Caco-2 (cell line): Measurements from ENCODE around the gene TRIM26. TPM values are rescaled to one million over a fixed set of nuclear protein-coding genes. Genes with fewer than 3 reads are reported as not detected.

ENCODE experiments used
- BruUV-seq: library from RNA; stranded (reverse); fragments of 400-500 nt; replicated peaks from 2 replicates; lab custom pipeline; 2021; lab: Mats Ljungman, UMichigan
- CTCF ChIA-PET: fragments of 300-600 bp; sonication (Branson Sonifier 250); formaldehyde crosslinking; loops from one replicate; lab custom pipeline; 2022; ENCODE audit warnings: antibody characterized with exemption; lab: Charles Lee
- POLR2A ChIA-PET: fragments of 300-600 bp; sonication (Branson Sonifier 250); formaldehyde crosslinking; loops from one replicate; lab custom pipeline; 2022; ENCODE audit warnings: antibody characterized with exemption; lab: Charles Lee
- DNase-seq, 2 experiments: peaks; one replicate each; pipeline versions ENCODE4 v3.0.0 to v3.0.0-alpha.2; 2020 to 2022
- H3K27me3 ChIP-seq: replicated peaks from 2 replicates; pipeline ENCODE4 v1.6.0; 2011; ENCODE audit warnings: low read length; ENCODE audit not compliant: control insufficient read depth, insufficient read depth
- H3K36me3 ChIP-seq: 2 replicates; pipeline ENCODE4 v1.5.1; 2011; ENCODE audit warnings: low read length; ENCODE audit not compliant: control insufficient read depth, insufficient read depth
- H3K4me1 ChIP-seq: fragments of 250-450 bp; sonication (Bioruptor Pico); 2 replicates; pipeline ENCODE4 v1.5.1; 2020; ENCODE audit warnings: mild to moderate bottlenecking
- H3K4me3 ChIP-seq: 2 replicates; pipeline ENCODE4 v1.5.1; 2011; ENCODE audit warnings: low read depth, mild to moderate bottlenecking, control low read depth, low read length
- H3K9me3 ChIP-seq: fragments of 250-450 bp; sonication (Bioruptor Pico); 2 replicates; pipeline ENCODE4 v1.5.1; 2020; ENCODE audit warnings: mild to moderate bottlenecking, moderate library complexity
- H3K27ac Mint-ChIP-seq: one replicate; pipeline ENCODE4 v1.8.0; 2022; ENCODE audit warnings: mixed read lengths; ENCODE audit not compliant: unreplicated experiment
- H3K27me3 Mint-ChIP-seq: one replicate; pipeline ENCODE4 v1.8.0; 2022; ENCODE audit warnings: mixed read lengths; ENCODE audit not compliant: insufficient read depth, unreplicated experiment
- H3K36me3 Mint-ChIP-seq: one replicate; pipeline ENCODE4 v1.8.0; 2022; ENCODE audit warnings: mild to moderate bottlenecking, mixed read lengths; ENCODE audit not compliant: insufficient read depth, unreplicated experiment
- H3K4me1 Mint-ChIP-seq: one replicate; pipeline ENCODE4 v1.8.0; 2022; ENCODE audit warnings: low read depth, mixed read lengths; ENCODE audit not compliant: unreplicated experiment
- H3K4me3 Mint-ChIP-seq: one replicate; pipeline ENCODE4 v1.8.0; 2022; ENCODE audit warnings: mild to moderate bottlenecking, moderate library complexity, mixed read lengths; ENCODE audit not compliant: unreplicated experiment
- H3K9me3 Mint-ChIP-seq: one replicate; pipeline ENCODE4 v1.8.0; 2022; ENCODE audit warnings: mixed read lengths; ENCODE audit not compliant: unreplicated experiment
- intact Hi-C: fragments of 100-400 bp; cut with micrococcal nuclease; formaldehyde crosslinking; loops from one replicate; pipeline ENCODE4 v1.10.0; 2022; ENCODE audit not compliant: unreplicated experiment
- total RNA-seq: library from RNA; stranded (reverse); gene quantifications from 2 replicates; pipeline ENCODE4 v1.2.3, GENCODE V29; 2022
- TF ChIP-seq, protein P1 (sequence below), 2 experiments: fragments of 200-600 bp in 1 of 2; IDR thresholded peaks; 1 replicate in 1 of 2; 2 replicates in 1 of 2; pipeline versions ENCODE4 v1.5.1 to v1.8.0; 2011 to 2022; ENCODE audit warnings: antibody characterized with exemption in 1 of 2, control low read depth in 1 of 2, inconsistent platforms in 1 of 2, low read depth in 1 of 2, low read length in 1 of 2, mild to moderate bottlenecking in 1 of 2, moderate library complexity in 1 of 2; ENCODE audit not compliant: insufficient read depth in 1 of 2, severe bottlenecking in 1 of 2, unreplicated experiment in 1 of 2

The TRIM26 gene
- total RNA-seq, 1 experiment from 2014 or later: 49.0 TPM

DNA sequence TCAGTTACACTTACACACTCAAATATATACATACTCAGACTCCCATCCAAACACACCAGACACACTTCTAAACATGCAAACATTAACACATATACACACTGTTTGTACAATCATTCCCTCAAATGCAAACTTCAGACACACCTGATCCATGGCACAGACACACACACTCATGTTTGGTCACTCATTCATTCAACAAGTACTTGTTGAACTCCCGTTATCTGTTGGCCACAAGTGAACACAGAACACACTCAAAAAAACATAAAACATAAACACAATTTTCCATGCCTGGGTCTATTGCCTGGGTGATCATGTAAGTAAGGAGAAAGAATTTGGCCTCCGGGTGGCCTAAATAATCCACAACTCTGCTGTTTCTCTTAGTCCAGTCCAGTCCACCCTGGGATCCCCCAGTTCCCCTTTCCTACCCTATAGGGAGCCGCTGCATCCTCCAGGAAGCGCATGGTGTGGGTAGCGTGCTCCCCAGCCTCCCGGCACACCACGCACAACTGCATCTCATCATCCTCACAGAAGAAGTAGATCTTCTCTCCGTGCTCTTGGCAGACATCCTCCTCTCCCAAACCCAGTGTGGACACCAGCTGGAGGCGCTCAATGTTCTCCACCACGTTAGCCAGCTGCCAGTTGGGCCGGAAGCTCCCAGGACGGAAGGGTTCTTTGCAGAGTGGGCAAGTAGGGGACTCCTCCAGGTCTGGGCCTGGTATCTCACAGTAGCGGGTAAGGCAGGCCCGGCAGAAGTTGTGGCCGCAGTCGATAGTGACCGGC is 53.0 kb downstream of the TRIM26 start:
- POLR2A ChIA-PET: no interaction called here
- Mint-ChIP-seq H3K4me3 (no peak overlapping the region), H3K27ac (no peak overlapping the region), H3K27me3 (no peaks in the 10 kb centered on the region), H3K9me3 (no peaks in the 10 kb centered on the region), H3K4me1 (peaks cover 14% of the 10 kb centered on the region), H3K36me3 (no peaks in the 10 kb centered on the region)
- no TSS peak for BruUV-seq
- Histone ChIP-seq H3K4me3 (no peak overlapping the region), H3K9me3 (no peaks in the 10 kb centered on the region), H3K36me3 (no peaks in the 10 kb centered on the region), H3K4me1 (no peaks in the 10 kb centered on the region), H3K27me3 (no peaks in the 10 kb centered on the region)
- DNase-seq: no peak
- intact Hi-C loops: loop anchor here (5.0 kb wide), 1 partner anchor 98 kb away; the partner anchor contains the start of gene POLR1H
- CTCF ChIA-PET: no interaction called here
- TF ChIP-seq, protein P1, sequence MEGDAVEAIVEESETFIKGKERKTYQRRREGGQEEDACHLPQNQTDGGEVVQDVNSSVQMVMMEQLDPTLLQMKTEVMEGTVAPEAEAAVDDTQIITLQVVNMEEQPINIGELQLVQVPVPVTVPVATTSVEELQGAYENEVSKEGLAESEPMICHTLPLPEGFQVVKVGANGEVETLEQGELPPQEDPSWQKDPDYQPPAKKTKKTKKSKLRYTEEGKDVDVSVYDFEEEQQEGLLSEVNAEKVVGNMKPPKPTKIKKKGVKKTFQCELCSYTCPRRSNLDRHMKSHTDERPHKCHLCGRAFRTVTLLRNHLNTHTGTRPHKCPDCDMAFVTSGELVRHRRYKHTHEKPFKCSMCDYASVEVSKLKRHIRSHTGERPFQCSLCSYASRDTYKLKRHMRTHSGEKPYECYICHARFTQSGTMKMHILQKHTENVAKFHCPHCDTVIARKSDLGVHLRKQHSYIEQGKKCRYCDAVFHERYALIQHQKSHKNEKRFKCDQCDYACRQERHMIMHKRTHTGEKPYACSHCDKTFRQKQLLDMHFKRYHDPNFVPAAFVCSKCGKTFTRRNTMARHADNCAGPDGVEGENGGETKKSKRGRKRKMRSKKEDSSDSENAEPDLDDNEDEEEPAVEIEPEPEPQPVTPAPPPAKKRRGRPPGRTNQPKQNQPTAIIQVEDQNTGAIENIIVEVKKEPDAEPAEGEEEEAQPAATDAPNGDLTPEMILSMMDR (IDR thresholded peaks at IDR 0.05; ENCODE audit: insufficient read depth in 1 of 2, low read depth in 1 of 2, low read length in 1 of 2, severe bottlenecking in 1 of 2, unreplicated experiment in 1 of 2): no peak

DNA sequence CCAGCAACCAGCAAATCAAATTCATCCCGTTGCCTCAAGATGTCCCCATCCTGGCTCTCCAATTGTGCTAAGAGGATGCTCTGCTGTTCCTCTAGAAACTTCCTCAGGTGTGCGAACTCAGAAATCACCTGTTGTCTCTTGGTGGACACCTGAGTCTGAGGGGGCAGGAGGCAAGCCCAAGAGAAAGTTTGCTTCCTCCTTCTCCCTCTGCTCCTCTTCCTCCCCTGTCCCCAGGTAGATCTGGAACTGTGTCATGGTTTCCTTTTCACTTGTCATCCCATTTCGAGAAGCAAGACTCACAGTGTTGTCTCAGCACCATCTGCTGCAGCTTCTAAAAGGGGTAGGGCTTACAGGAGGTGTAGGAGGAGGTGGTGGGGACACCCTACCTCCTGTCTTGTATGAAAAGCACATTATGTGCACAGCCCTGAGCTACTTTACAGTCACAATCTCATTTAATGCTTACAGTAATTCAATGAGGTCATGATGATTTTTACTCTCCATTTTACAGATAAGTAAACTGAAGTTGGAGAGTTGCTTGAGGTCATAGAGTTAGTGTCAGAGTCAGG is 54.6 kb downstream of the TRIM26 start:
- Histone ChIP-seq H3K4me3 (no peak overlapping the region), H3K9me3 (no peaks in the 10 kb centered on the region), H3K4me1 (no peaks in the 10 kb centered on the region; the same call in 1 of the 2 replicates), H3K27me3 (no peaks in the 10 kb centered on the region), H3K36me3 (no peaks in the 10 kb centered on the region)
- peaks cover 7% of the 10 kb centered on the region for H3K4me1 Mint-ChIP-seq
- ChIA-PET CTCF (no interaction called here), POLR2A (no interaction called here)
- H3K9me3 Mint-ChIP-seq: no peaks in the 10 kb centered on the region
- no peaks in the 10 kb centered on the region for H3K36me3 Mint-ChIP-seq
- no peak overlapping the region for H3K27ac Mint-ChIP-seq
- BruUV-seq: no TSS peak
- intact Hi-C loops: no loop called here
- no peak for DNase-seq
- H3K4me3 Mint-ChIP-seq: no peak overlapping the region
- no peaks in the 10 kb centered on the region for H3K27me3 Mint-ChIP-seq
- TF ChIP-seq, protein P1 (IDR thresholded peaks at IDR 0.05; ENCODE audit: insufficient read depth in 1 of 2, low read depth in 1 of 2, low read length in 1 of 2, severe bottlenecking in 1 of 2, unreplicated experiment in 1 of 2): no peak

DNA sequence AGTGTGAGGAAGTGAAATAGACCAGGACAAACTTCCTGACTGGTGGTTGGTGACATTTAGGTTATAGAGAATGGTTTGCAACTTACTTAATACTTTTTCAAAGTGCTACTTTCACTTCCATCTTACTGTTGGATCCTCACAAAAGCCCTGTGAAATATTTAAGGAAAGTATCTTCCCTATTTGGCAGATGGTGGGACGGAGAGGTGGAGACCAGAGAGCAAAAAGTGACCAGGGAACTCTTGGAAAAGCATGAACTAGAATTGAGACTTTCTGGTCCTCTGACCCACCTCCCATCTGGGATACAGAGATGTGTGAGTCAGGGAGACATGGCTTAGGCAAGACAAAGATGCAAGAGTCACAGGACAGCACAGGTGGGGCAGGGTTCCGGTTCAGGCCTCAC is 55.2 kb downstream of the TRIM26 start:
- CTCF ChIA-PET: no interaction called here
- TF ChIP-seq, protein P1 (IDR thresholded peaks at IDR 0.05; ENCODE audit: insufficient read depth in 1 of 2, low read depth in 1 of 2, low read length in 1 of 2, severe bottlenecking in 1 of 2, unreplicated experiment in 1 of 2): no peak
- H3K27me3 Mint-ChIP-seq: no peaks in the 10 kb centered on the region

More for the DNA sequence above, 55.2 kb downstream of the TRIM26 start:
- H3K36me3 Mint-ChIP-seq: no peaks in the 10 kb centered on the region
- H3K27ac Mint-ChIP-seq: no peak overlapping the region
- H3K9me3 Mint-ChIP-seq: no peaks in the 10 kb centered on the region
- no peak overlapping the region for H3K4me3 Mint-ChIP-seq
- no peaks in the 10 kb centered on the region; the same call in 1 of the 2 replicates for H3K4me1 ChIP-seq
- DNase-seq: no peak
- H3K36me3 ChIP-seq: no peaks in the 10 kb centered on the region
- intact Hi-C loops: no loop called here
- H3K9me3 ChIP-seq: no peaks in the 10 kb centered on the region
- no peaks in the 10 kb centered on the region for H3K27me3 ChIP-seq
- POLR2A ChIA-PET: no interaction called here
- H3K4me1 Mint-ChIP-seq: peaks cover 7% of the 10 kb centered on the region
- H3K4me3 ChIP-seq: no peak overlapping the region
- no TSS peak for BruUV-seq
